ENCODE measurements around the gene SLC6A8. TPM values are rescaled to one million over a fixed set of nuclear protein-coding genes. Genes with fewer than 3 reads are reported as not detected.
"Not testable (repeated sequence)": the region's sequence is repeated elsewhere in the genome, so short reads cannot be mapped to it uniquely, and the experiment has no call there.

The SLC6A8 gene
- total and polyA plus RNA-seq, 2 donors (not counting 1 experiment from before 2014, with no cell fraction given), result 0.49 to 2.9 TPM

- Histone ChIP-seq H2AFZ (ENCODE audit: insufficient read depth, low read depth, low read length, poor library complexity, severe bottlenecking) (no peak overlapping the region), H3K4me3 (ENCODE audit: control extremely low read depth in 1 of 5, extremely low read depth in 1 of 5, insufficient read depth in 1 of 5, low read depth in 2 of 5, low read length in 4 of 5) (no peak overlapping the region), H3K27me3 (replicated peaks in 1 of 4; ENCODE audit: control extremely low read depth in 1 of 4, control insufficient read depth in 3 of 4, insufficient read depth in 4 of 4, low read length in 3 of 4) (peaks cover 0 to 13% (median 1%) of the 10 kb centered on the region in 4 experiments), H3K27ac (ENCODE audit: low read length in 2 of 2) (no peak overlapping the region), H3K9me3 (ENCODE audit: control extremely low read depth in 1 of 3, control insufficient read depth in 2 of 3, insufficient read depth in 1 of 3, low read length in 2 of 3) (no peaks in the 10 kb centered on the region), H3K9ac (ENCODE audit: low read length) (no peak overlapping the region), H3K79me2 (ENCODE audit: control insufficient read depth, insufficient read depth, low read length) (no peaks in the 10 kb centered on the region), H4K20me1 (ENCODE audit: control insufficient read depth, insufficient read depth, low read length, poor library complexity, severe bottlenecking) (no peaks in the 10 kb centered on the region), H3K4me1 (ENCODE audit: control insufficient read depth in 2 of 2, insufficient read depth in 2 of 2, low read length in 2 of 2) (peaks cover 0 to 4% of the 10 kb centered on the region in 2 donors), H3K4me2 (replicated peaks; ENCODE audit: low read depth, low read length, poor library complexity, severe bottlenecking) (no peak overlapping the region), H3K36me3 (replicated peaks in 1 of 2; ENCODE audit: control extremely low read depth in 1 of 2, control insufficient read depth in 1 of 2, extremely low read depth in 1 of 2, insufficient read depth in 2 of 2, low read length in 1 of 2) (no peaks in the 10 kb centered on the region)
- no peak for DNase-seq
- H3K9me3 Mint-ChIP-seq (ENCODE audit: insufficient read depth), result no peaks in the 10 kb centered on the region
- ChIA-PET POLR2A (no interaction called here), CTCF (no interaction called here)
- H3K27ac Mint-ChIP-seq, result no peak overlapping the region
- intact Hi-C loops (cut with micrococcal nuclease), result no loop called here
- no peaks in the 10 kb centered on the region for H3K4me1 Mint-ChIP-seq
- no peak for ATAC-seq (ENCODE audit: low read depth)
- no peak for TF ChIP-seq EZH2 (IDR thresholded peaks at IDR 0.05; ENCODE audit: borderline replicate concordance, insufficient read depth, low read depth, low read length, poor library complexity, severe bottlenecking)
- TF ChIP-seq, protein P1, sequence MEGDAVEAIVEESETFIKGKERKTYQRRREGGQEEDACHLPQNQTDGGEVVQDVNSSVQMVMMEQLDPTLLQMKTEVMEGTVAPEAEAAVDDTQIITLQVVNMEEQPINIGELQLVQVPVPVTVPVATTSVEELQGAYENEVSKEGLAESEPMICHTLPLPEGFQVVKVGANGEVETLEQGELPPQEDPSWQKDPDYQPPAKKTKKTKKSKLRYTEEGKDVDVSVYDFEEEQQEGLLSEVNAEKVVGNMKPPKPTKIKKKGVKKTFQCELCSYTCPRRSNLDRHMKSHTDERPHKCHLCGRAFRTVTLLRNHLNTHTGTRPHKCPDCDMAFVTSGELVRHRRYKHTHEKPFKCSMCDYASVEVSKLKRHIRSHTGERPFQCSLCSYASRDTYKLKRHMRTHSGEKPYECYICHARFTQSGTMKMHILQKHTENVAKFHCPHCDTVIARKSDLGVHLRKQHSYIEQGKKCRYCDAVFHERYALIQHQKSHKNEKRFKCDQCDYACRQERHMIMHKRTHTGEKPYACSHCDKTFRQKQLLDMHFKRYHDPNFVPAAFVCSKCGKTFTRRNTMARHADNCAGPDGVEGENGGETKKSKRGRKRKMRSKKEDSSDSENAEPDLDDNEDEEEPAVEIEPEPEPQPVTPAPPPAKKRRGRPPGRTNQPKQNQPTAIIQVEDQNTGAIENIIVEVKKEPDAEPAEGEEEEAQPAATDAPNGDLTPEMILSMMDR (IDR thresholded peaks at IDR 0.05), result no peak
- no peaks in the 10 kb centered on the region for H3K27me3 Mint-ChIP-seq
- WGBS (ENCODE audit: insufficient coverage), result 100% methylated on average over 3 of the region's 14 CpGs
- no peak overlapping the region for H3K4me3 Mint-ChIP-seq
Observed at GRCh38 chrX:153690466-153690865, 2.7 kb downstream of the SLC6A8 start.

DNA sequence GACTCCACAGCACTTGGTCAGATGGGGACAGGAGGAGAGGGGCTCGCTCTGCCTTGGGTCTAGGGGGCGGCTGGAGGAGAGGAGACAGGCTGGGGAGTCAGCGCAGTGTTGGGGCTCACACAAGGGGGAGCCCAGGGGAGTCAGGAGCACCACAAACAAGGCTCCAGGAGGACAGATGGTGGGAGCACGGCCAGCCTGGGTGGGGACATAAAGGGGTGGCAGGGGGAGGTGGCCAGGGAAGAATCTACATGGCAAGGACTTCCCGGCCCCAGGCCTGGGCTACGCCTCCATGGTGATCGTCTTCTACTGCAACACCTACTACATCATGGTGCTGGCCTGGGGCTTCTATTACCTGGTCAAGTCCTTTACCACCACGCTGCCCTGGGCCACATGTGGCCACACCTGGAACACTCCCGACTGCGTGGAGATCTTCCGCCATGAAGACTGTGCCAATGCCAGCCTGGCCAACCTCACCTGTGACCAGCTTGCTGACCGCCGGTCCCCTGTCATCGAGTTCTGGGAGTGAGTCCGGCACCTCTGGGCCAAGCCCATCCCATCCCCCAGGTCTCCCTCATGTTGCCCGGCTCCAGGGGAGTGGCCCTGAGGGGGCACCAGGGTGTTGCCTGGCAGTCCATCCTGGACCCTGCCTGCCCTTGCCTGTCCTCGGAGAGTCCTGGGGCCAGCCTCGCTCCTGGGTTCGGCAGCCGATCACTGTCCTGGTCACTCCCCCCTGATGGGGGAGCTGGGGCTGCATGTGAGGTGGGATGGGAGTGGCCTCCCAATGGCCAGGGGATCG is 3.5 kb downstream of the SLC6A8 start:
- intact Hi-C loops (cut with micrococcal nuclease); H3K4me3 Mint-ChIP-seq; H3K9me3 ChIP-seq (ENCODE audit: control extremely low read depth in 1 of 3, control insufficient read depth in 2 of 3, insufficient read depth in 1 of 3, low read length in 2 of 3); H3K4me1 Mint-ChIP-seq; H3K4me2 ChIP-seq (replicated peaks; ENCODE audit: low read depth, low read length, poor library complexity, severe bottlenecking); H3K27ac ChIP-seq (ENCODE audit: low read length in 2 of 2); DNase-seq; POLR2A ChIA-PET; H3K79me2 ChIP-seq (ENCODE audit: control insufficient read depth, insufficient read depth, low read length); H3K9me3 Mint-ChIP-seq (ENCODE audit: insufficient read depth); H3K27ac Mint-ChIP-seq; H3K36me3 ChIP-seq (replicated peaks in 1 of 2; ENCODE audit: control extremely low read depth in 1 of 2, control insufficient read depth in 1 of 2, extremely low read depth in 1 of 2, insufficient read depth in 2 of 2, low read length in 1 of 2); H3K4me3 ChIP-seq (ENCODE audit: control extremely low read depth in 1 of 5, extremely low read depth in 1 of 5, insufficient read depth in 1 of 5, low read depth in 2 of 5, low read length in 4 of 5); CTCF ChIA-PET; H4K20me1 ChIP-seq (ENCODE audit: control insufficient read depth, insufficient read depth, low read length, poor library complexity, severe bottlenecking); ATAC-seq (ENCODE audit: low read depth); H3K9ac ChIP-seq (ENCODE audit: low read length); H3K27me3 Mint-ChIP-seq; H2AFZ ChIP-seq (ENCODE audit: insufficient read depth, low read depth, low read length, poor library complexity, severe bottlenecking); H3K4me1 ChIP-seq (ENCODE audit: control insufficient read depth in 2 of 2, insufficient read depth in 2 of 2, low read length in 2 of 2): not testable (repeated sequence)
- H3K27me3 ChIP-seq (replicated peaks in 1 of 4; ENCODE audit: control extremely low read depth in 1 of 4, control insufficient read depth in 3 of 4, insufficient read depth in 4 of 4, low read length in 3 of 4), result peaks cover 0 to 13% (median 1%) of the 10 kb centered on the region in 4 experiments
- WGBS (ENCODE audit: insufficient coverage), result 92% methylated on average over 7 of the region's 21 CpGs

Data from B cell (primary cell).